DOHH2 (cell line): ENCODE measurements around the gene IGLON5.

Experiments used
- EZH2phosphoT487 ChIP-seq: fragments of 200-600 bp; sonication (generic); IDR thresholded peaks from 2 replicates; pipeline ENCODE4 v1.6.1; 2017; ENCODE audit warnings: borderline replicate concordance, mild to moderate bottlenecking, antibody characterized with exemption, low read length, moderate library complexity, mixed read lengths
- TF ChIP-seq, protein P1 (sequence below): fragments of 200-600 bp; sonication (generic); IDR thresholded peaks from one replicate; pipeline ENCODE4 v1.5.1; 2014; ENCODE audit warnings: antibody characterized with exemption, mild to moderate bottlenecking, low read depth, low read length; ENCODE audit not compliant: poor library complexity, severe bottlenecking

- TF ChIP-seq, protein P1, sequence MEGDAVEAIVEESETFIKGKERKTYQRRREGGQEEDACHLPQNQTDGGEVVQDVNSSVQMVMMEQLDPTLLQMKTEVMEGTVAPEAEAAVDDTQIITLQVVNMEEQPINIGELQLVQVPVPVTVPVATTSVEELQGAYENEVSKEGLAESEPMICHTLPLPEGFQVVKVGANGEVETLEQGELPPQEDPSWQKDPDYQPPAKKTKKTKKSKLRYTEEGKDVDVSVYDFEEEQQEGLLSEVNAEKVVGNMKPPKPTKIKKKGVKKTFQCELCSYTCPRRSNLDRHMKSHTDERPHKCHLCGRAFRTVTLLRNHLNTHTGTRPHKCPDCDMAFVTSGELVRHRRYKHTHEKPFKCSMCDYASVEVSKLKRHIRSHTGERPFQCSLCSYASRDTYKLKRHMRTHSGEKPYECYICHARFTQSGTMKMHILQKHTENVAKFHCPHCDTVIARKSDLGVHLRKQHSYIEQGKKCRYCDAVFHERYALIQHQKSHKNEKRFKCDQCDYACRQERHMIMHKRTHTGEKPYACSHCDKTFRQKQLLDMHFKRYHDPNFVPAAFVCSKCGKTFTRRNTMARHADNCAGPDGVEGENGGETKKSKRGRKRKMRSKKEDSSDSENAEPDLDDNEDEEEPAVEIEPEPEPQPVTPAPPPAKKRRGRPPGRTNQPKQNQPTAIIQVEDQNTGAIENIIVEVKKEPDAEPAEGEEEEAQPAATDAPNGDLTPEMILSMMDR = no peak
- no peak for TF ChIP-seq EZH2phosphoT487
These were observed 43.3 kb downstream of the IGLON5 start for GRCh38 chr19:51354742-51355148.
